GM23338 (cell line): ENCODE results near the gene PECR. TPM values are rescaled to one million over a fixed set of nuclear protein-coding genes. Genes with fewer than 3 reads are reported as not detected.

Experiments
- ATAC-seq: fragments of 200-7000 bp; cut with Tn5 transposase; 3 replicates; pipeline ENCODE4 v1.9.1; 2020
- DNase-seq: peaks from one replicate; pipeline ENCODE4 v3.0.0-alpha.2; 2015; ENCODE audit warnings: low spot score
- H2AFZ ChIP-seq: fragments of 200-600 bp; sonication (generic); 2 replicates; pipeline ENCODE4 v1.8.0; 2016; ENCODE audit warnings: antibody characterized with exemption, mild to moderate bottlenecking, moderate library complexity
- H3F3A ChIP-seq: fragments of 200-600 bp; sonication (generic); replicated peaks from 2 replicates; pipeline ENCODE4 v1.8.0; 2017; ENCODE audit warnings: antibody characterized with exemption, mixed run types, low read depth
- H3K27ac ChIP-seq: fragments of 200-600 bp; sonication (generic); 2 replicates; pipeline ENCODE4 v1.6.1; 2016; ENCODE audit warnings: low read depth
- H3K27me3 ChIP-seq: fragments of 200-600 bp; sonication (generic); 2 replicates; pipeline ENCODE4 v1.8.0; 2016; ENCODE audit warnings: mild to moderate bottlenecking, mixed run types, moderate library complexity; ENCODE audit not compliant: insufficient read depth
- H3K36me3 ChIP-seq: fragments of 200-600 bp; sonication (generic); 2 replicates; pipeline ENCODE4 v1.8.0; 2016; ENCODE audit warnings: mild to moderate bottlenecking; ENCODE audit not compliant: insufficient read depth
- H3K4me1 ChIP-seq: fragments of 200-600 bp; sonication (generic); 2 replicates; pipeline ENCODE4 v1.8.0; 2016; ENCODE audit warnings: mild to moderate bottlenecking, moderate library complexity; ENCODE audit not compliant: insufficient read depth
- H3K4me2 ChIP-seq: fragments of 200-600 bp; sonication (generic); 2 replicates; pipeline ENCODE4 v1.7.1; 2017; ENCODE audit warnings: mixed run types
- H3K4me3 ChIP-seq: fragments of 200-600 bp; sonication (generic); 2 replicates; pipeline ENCODE4 v1.6.1; 2016; ENCODE audit warnings: mixed run types
- H3K79me2 ChIP-seq: fragments of 200-600 bp; sonication (generic); replicated peaks from 2 replicates; pipeline ENCODE4 v1.8.0; 2017; ENCODE audit warnings: mild to moderate bottlenecking; ENCODE audit not compliant: insufficient read depth
- H3K9me2 ChIP-seq: fragments of 200-600 bp; sonication (generic); 2 replicates; pipeline ENCODE4 v1.8.0; 2017; ENCODE audit not compliant: insufficient read depth
- H4K20me1 ChIP-seq: fragments of 200-600 bp; sonication (generic); replicated peaks from 2 replicates; pipeline ENCODE4 v1.8.0; 2017; ENCODE audit warnings: mild to moderate bottlenecking; ENCODE audit not compliant: insufficient read depth
- H3K27ac Mint-ChIP-seq: 2 replicates; pipeline ENCODE4 v1.8.0; 2020; ENCODE audit warnings: inconsistent platforms, mild to moderate bottlenecking, moderate library complexity, mixed read lengths
- H3K27me3 Mint-ChIP-seq: 3 replicates; pipeline ENCODE4 v1.8.0; 2022; ENCODE audit warnings: low read depth, mild to moderate bottlenecking, moderate library complexity, mixed read lengths, inconsistent platforms; ENCODE audit not compliant: insufficient read depth, poor library complexity
- H3K36me3 Mint-ChIP-seq: 3 replicates; pipeline ENCODE4 v1.8.0; 2021; ENCODE audit warnings: low read depth, mild to moderate bottlenecking, inconsistent platforms, moderate library complexity, mixed read lengths
- H3K4me1 Mint-ChIP-seq: 3 replicates; pipeline ENCODE4 v1.8.0; 2020; ENCODE audit warnings: mild to moderate bottlenecking, inconsistent platforms, mixed read lengths
- H3K4me3 Mint-ChIP-seq: 3 replicates; pipeline ENCODE4 v1.8.0; 2021; ENCODE audit warnings: moderate library complexity, mild to moderate bottlenecking, inconsistent platforms, mixed read lengths
- H3K9me3 Mint-ChIP-seq: 3 replicates; pipeline ENCODE4 v1.8.0; 2020; ENCODE audit warnings: moderate library complexity, mild to moderate bottlenecking, inconsistent platforms, mixed read lengths
- CREB1 ChIP-seq: fragments of 250-450 bp; sonication (Bioruptor Pico); IDR thresholded peaks from 2 replicates; pipeline ENCODE4 v1.5.0; 2020; ENCODE audit warnings: low read depth, mild to moderate bottlenecking, moderate library complexity
- EZH2 ChIP-seq: fragments of 200-600 bp; sonication (generic); IDR thresholded peaks from one replicate; pipeline ENCODE4 v1.8.0; 2017; ENCODE audit warnings: antibody characterized with exemption, mild to moderate bottlenecking, low read depth; ENCODE audit not compliant: unreplicated experiment
- EZH2phosphoT487 ChIP-seq: fragments of 200-600 bp; sonication (generic); IDR thresholded peaks from one replicate; pipeline ENCODE4 v1.8.1; 2018; ENCODE audit warnings: antibody characterized with exemption; ENCODE audit not compliant: unreplicated experiment
- JUNB ChIP-seq: IDR thresholded peaks from one replicate; pipeline ENCODE4 v1.6.1; 2016; ENCODE audit warnings: antibody characterized with exemption; ENCODE audit not compliant: unreplicated experiment
- NANOG ChIP-seq: IDR thresholded peaks from 2 replicates; pipeline ENCODE4 v1.6.1; 2016; ENCODE audit warnings: antibody characterized with exemption, borderline replicate concordance
- POLR2AphosphoS5 ChIP-seq: IDR thresholded peaks from 2 replicates; pipeline ENCODE4 v1.6.1; 2016; ENCODE audit warnings: antibody characterized with exemption, low read depth
- STAT1 ChIP-seq: IDR thresholded peaks from one replicate; pipeline ENCODE4 v1.6.1; 2016; ENCODE audit warnings: antibody characterized with exemption; ENCODE audit not compliant: unreplicated experiment
- ZNF114 ChIP-seq: fragments of 250-450 bp; sonication (Bioruptor Pico); IDR thresholded peaks from 2 replicates; pipeline ENCODE4 v1.5.0; 2020; ENCODE audit warnings: mild to moderate bottlenecking, moderate library complexity
- ZNF331 ChIP-seq: fragments of 250-450 bp; sonication (Bioruptor Pico); IDR thresholded peaks from 2 replicates; pipeline ENCODE4 v1.5.0; 2020; ENCODE audit warnings: low read depth, mild to moderate bottlenecking, moderate library complexity
- polyA plus RNA-seq: library from polyadenylated mRNA; unstranded; fragments of >200 nt; fragmentation: Nextera tagmentation; extraction: Ambion mirVana; gene quantifications from 2 replicates; pipeline ENCODE4 v1.2.1, GENCODE V29; 2016
- total RNA-seq: library from RNA; depleted of rRNA; stranded (reverse); fragments of >200 nt; shearing (Covaris generic); gene quantifications from 2 replicates; pipeline ENCODE4 v1.2.3, GENCODE V29; 2014
- TF ChIP-seq, protein P1 (sequence below), 2 experiments: fragments of 200-600 bp in 1 of 2; sonication (generic) in 1 of 2; conservative IDR thresholded peaks; 2 replicates each; pipeline versions ENCODE4 v1.5.1 to v1.6.1; 2016 to 2017; ENCODE audit warnings: antibody characterized with exemption in 2 of 2, low read depth in 2 of 2, mild to moderate bottlenecking in 2 of 2, moderate library complexity in 1 of 2
- TF ChIP-seq, protein P2 (sequence below): IDR thresholded peaks from one replicate; pipeline ENCODE4 v1.6.1; 2018; ENCODE audit warnings: antibody characterized with exemption; ENCODE audit not compliant: unreplicated experiment
- TF ChIP-seq, protein P3 (sequence below): IDR thresholded peaks from 2 replicates; pipeline ENCODE4 v1.6.1; 2016; ENCODE audit warnings: antibody characterized with exemption

Gene PECR
- total and polyA plus RNA-seq, 2 experiments from 2014 or later, result 12.1 to 15.5 TPM

DNA sequence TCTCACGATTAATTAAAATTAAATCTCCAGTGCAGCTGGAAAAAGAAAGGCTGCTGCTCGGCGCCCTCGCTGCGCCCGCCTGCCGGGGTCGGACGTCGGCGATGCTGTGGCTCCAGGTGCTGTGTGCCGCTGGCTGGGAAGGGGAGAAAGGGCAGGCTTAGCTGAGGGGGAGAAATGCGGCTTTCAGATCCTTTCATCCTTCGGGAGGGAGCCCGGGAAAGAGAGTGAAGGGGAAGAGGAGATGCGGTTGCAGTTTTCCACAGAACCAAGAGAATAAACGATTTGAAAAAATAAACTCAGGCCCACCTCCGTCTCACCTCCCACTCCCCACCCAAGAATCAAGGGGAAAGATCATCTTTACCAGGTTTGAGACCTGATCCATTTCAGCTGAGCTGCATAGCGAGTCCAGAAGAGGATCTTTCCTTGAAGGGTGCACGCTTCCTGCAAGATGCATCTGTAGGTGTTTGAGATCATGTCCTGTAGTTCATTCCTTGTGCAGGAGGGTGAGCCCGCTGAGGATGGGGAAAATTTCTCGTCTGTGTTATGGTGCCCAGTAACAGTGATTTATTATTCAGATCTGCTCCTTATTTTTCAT lies 605 bp upstream of the PECR start:
- Histone ChIP-seq H3F3A (no peaks in the 10 kb centered on the region; the same call in 1 of the 2 replicates), H3K27me3 (no peaks in the 10 kb centered on the region), H3K4me1 (peaks cover 33% of the 10 kb centered on the region), H3K79me2 (peaks cover 20% of the 10 kb centered on the region), H3K9me2 (no peaks in the 10 kb centered on the region), H2AFZ (peak overlapping the region; percentile 67), H4K20me1 (no peaks in the 10 kb centered on the region; the same call in 1 of the 2 replicates), H3K27ac (peak overlapping the region; percentile 78), H3K4me3 (peak overlapping the region; percentile 83), H3K36me3 (no peaks in the 10 kb centered on the region), H3K4me2 (peak overlapping the region; percentile 90)
- no peaks in the 10 kb centered on the region for H3K27me3 Mint-ChIP-seq
- no peaks in the 10 kb centered on the region for H3K9me3 Mint-ChIP-seq
- peak; percentile 67 for DNase-seq
- peaks cover 37% of the 10 kb centered on the region for H3K4me1 Mint-ChIP-seq
- H3K4me3 Mint-ChIP-seq, result peak overlapping the region; percentile 90
- TF ChIP-seq ZNF114 (CRISPR knock-in tag) (no peak), ZNF331 (CRISPR knock-in tag) (no peak)
- TF ChIP-seq, protein P1, sequence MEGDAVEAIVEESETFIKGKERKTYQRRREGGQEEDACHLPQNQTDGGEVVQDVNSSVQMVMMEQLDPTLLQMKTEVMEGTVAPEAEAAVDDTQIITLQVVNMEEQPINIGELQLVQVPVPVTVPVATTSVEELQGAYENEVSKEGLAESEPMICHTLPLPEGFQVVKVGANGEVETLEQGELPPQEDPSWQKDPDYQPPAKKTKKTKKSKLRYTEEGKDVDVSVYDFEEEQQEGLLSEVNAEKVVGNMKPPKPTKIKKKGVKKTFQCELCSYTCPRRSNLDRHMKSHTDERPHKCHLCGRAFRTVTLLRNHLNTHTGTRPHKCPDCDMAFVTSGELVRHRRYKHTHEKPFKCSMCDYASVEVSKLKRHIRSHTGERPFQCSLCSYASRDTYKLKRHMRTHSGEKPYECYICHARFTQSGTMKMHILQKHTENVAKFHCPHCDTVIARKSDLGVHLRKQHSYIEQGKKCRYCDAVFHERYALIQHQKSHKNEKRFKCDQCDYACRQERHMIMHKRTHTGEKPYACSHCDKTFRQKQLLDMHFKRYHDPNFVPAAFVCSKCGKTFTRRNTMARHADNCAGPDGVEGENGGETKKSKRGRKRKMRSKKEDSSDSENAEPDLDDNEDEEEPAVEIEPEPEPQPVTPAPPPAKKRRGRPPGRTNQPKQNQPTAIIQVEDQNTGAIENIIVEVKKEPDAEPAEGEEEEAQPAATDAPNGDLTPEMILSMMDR (conservative IDR thresholded peaks at IDR 0.05; ENCODE audit: low read depth in 2 of 2), result no peak
- H3K27ac Mint-ChIP-seq, result peak overlapping the region; percentile 82
- peak; percentile 52 for ATAC-seq
- no peaks in the 10 kb centered on the region for H3K36me3 Mint-ChIP-seq

DNA sequence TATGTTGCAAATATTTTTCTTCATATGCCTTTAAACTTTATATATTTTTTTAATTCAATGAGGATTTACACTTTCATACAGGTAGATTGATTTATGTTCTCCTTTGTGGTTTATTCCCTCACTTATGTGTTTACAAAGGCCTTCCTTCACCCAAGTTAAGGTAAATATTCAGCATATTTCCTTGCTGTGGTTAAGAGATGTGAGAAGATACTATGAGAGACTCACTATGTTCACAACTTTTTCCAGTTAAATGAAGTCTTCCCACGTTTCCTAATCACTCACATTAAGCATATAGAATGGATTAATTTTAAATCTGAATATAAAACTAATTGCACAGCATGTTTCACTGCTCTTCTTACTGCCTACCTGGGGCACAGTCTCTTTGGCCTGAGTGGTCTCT lies 597 bp downstream of the PECR start:
- peak overlapping the region; percentile 92; the same call in 1 of the 2 replicates for H2AFZ ChIP-seq
- H4K20me1 ChIP-seq, result no peaks in the 10 kb centered on the region; the same call in 1 of the 2 replicates
- H3K4me1 Mint-ChIP-seq, result peaks cover 37% of the 10 kb centered on the region
- H3K4me1 ChIP-seq, result peaks cover 33% of the 10 kb centered on the region
- DNase-seq, result no peak
- peak overlapping the region; percentile 90 for H3K4me2 ChIP-seq
- no peak for ATAC-seq
- no peaks in the 10 kb centered on the region for H3K36me3 Mint-ChIP-seq
- H3K36me3 ChIP-seq, result no peaks in the 10 kb centered on the region
- no peaks in the 10 kb centered on the region for H3K9me3 Mint-ChIP-seq
- peak overlapping the region; percentile 90 for H3K4me3 Mint-ChIP-seq
- peak overlapping the region; percentile 83 for H3K4me3 ChIP-seq
- no peaks in the 10 kb centered on the region for H3K9me2 ChIP-seq
- H3K27me3 ChIP-seq, result no peaks in the 10 kb centered on the region
- peaks cover 20% of the 10 kb centered on the region for H3K79me2 ChIP-seq
- H3K27me3 Mint-ChIP-seq, result no peaks in the 10 kb centered on the region
- H3F3A ChIP-seq, result no peaks in the 10 kb centered on the region; the same call in 1 of the 2 replicates
- H3K27ac Mint-ChIP-seq, result peak overlapping the region; percentile 87
- H3K27ac ChIP-seq, result peak overlapping the region; percentile 82
- TF ChIP-seq CREB1 (CRISPR knock-in tag), result no peak
- no peak for TF ChIP-seq JUNB
- TF ChIP-seq ZNF331 (CRISPR knock-in tag), result no peak
- no peak for TF ChIP-seq NANOG
- TF ChIP-seq, protein P2, sequence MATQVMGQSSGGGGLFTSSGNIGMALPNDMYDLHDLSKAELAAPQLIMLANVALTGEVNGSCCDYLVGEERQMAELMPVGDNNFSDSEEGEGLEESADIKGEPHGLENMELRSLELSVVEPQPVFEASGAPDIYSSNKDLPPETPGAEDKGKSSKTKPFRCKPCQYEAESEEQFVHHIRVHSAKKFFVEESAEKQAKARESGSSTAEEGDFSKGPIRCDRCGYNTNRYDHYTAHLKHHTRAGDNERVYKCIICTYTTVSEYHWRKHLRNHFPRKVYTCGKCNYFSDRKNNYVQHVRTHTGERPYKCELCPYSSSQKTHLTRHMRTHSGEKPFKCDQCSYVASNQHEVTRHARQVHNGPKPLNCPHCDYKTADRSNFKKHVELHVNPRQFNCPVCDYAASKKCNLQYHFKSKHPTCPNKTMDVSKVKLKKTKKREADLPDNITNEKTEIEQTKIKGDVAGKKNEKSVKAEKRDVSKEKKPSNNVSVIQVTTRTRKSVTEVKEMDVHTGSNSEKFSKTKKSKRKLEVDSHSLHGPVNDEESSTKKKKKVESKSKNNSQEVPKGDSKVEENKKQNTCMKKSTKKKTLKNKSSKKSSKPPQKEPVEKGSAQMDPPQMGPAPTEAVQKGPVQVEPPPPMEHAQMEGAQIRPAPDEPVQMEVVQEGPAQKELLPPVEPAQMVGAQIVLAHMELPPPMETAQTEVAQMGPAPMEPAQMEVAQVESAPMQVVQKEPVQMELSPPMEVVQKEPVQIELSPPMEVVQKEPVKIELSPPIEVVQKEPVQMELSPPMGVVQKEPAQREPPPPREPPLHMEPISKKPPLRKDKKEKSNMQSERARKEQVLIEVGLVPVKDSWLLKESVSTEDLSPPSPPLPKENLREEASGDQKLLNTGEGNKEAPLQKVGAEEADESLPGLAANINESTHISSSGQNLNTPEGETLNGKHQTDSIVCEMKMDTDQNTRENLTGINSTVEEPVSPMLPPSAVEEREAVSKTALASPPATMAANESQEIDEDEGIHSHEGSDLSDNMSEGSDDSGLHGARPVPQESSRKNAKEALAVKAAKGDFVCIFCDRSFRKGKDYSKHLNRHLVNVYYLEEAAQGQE, result no peak
- TF ChIP-seq ZNF114 (CRISPR knock-in tag), result no peak
- TF ChIP-seq, protein P3, sequence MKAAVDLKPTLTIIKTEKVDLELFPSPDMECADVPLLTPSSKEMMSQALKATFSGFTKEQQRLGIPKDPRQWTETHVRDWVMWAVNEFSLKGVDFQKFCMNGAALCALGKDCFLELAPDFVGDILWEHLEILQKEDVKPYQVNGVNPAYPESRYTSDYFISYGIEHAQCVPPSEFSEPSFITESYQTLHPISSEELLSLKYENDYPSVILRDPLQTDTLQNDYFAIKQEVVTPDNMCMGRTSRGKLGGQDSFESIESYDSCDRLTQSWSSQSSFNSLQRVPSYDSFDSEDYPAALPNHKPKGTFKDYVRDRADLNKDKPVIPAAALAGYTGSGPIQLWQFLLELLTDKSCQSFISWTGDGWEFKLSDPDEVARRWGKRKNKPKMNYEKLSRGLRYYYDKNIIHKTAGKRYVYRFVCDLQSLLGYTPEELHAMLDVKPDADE, result no peak
- no peak for TF ChIP-seq EZH2phosphoT487
- TF ChIP-seq POLR2AphosphoS5, result no peak
- TF ChIP-seq EZH2, result no peak
- TF ChIP-seq, protein P1 (conservative IDR thresholded peaks at IDR 0.05; ENCODE audit: low read depth in 2 of 2), result no peak
- no peak for TF ChIP-seq STAT1
